ENCODE measurements around the gene NDUFB10. TPM values are rescaled to one million over a fixed set of nuclear protein-coding genes. Genes with fewer than 3 reads are reported as not detected.

The NDUFB10 gene
- total RNA-seq (2022; extraction: Qiagen RNA extraction; ENCODE audit: low read depth), result 246 to 312 TPM (median 253 TPM) in 5 replicates

GRCh38 chr16:1959269-1960039 lies at the start of gene NDUFB10:
NDUFB10 (plus strand) TSS chr16:1959538; CDS start chr16:1959625, 87 bp downstream.

GRCh38 chr16:1918351-1919326 lies 40.7 kb upstream of the NDUFB10 start, which contains the start of gene HS3ST6:
HS3ST6 (minus strand) TSS chr16:1918415; CDS start chr16:1918323, 92 bp downstream.

GRCh38 chr16:1942810-1943726 lies 16.3 kb upstream of the NDUFB10 start, which contains the start of gene MSRB1:
MSRB1 (minus strand) TSS chr16:1943199; CDS start chr16:1943156, 43 bp downstream.

GRCh38 chr16:1964506-1965395 lies 5.4 kb downstream of the NDUFB10 start, which contains the start of gene RPS2:
RPS2 (minus strand) TSS chr16:1964826; CDS start chr16:1964625, 201 bp downstream.

GRCh38 chr16:1966460-1966859 lies 7.1 kb downstream of the NDUFB10 start, which contains the start of gene RNF151:
RNF151 (plus strand) TSS chr16:1966856; CDS start chr16:1966882, 26 bp downstream.

GRCh38 chr16:1971796-1972489 lies 12.6 kb downstream of the NDUFB10 start, which contains the start of gene TBL3:
TBL3 (plus strand) TSS chr16:1972053; CDS start chr16:1972165, 112 bp downstream.

GRCh38 chr16:1981398-1981836 lies 22.1 kb downstream of the NDUFB10 start, which contains the start of gene NOXO1:
NOXO1 (minus strand) TSS chr16:1981469; CDS start chr16:1981179, 290 bp downstream.

GRCh38 chr16:1983544-1984346 lies 24.4 kb downstream of the NDUFB10 start, which contains the start of gene GFER:
GFER (plus strand) TSS chr16:1984193; CDS start chr16:1984219, 26 bp downstream.

GRCh38 chr16:1989209-1990100 lies 30.1 kb downstream of the NDUFB10 start, which contains the start of gene SYNGR3:
SYNGR3 (plus strand) TSS chr16:1989970; CDS start chr16:1990103, 133 bp downstream.

GRCh38 chr16:2009791-2010510 lies 50.6 kb downstream of the NDUFB10 start, which contains the start of gene ZNF598:
ZNF598 (minus strand) TSS chr16:2009821.

Other genes starting within 250 kb of the NDUFB10 start
- gene NME3, start 188.0 kb upstream of the NDUFB10 start, total RNA-seq (2022; extraction: Qiagen RNA extraction; ENCODE audit: low read depth), result 23.1 to 67.4 TPM (median 55.9 TPM) in 5 replicates
- 5.3 to 12.7 TPM (median 10.6 TPM) in 5 replicates for gene EME2, start 186.7 kb upstream of the NDUFB10 start, total RNA-seq (2022; extraction: Qiagen RNA extraction; ENCODE audit: low read depth)
- 152 to 266 TPM (median 257 TPM) in 5 replicates for gene MRPS34, start 186.4 kb upstream of the NDUFB10 start, total RNA-seq (2022; extraction: Qiagen RNA extraction; ENCODE audit: low read depth)
- gene SPSB3, start 177.0 kb upstream of the NDUFB10 start, total RNA-seq (2022; extraction: Qiagen RNA extraction; ENCODE audit: low read depth), result 10.3 to 29.0 TPM (median 24.1 TPM) in 5 replicates
- 41.7 to 91.8 TPM (median 78.7 TPM) in 5 replicates for gene NUBP2, start 176.6 kb upstream of the NDUFB10 start, total RNA-seq (2022; extraction: Qiagen RNA extraction; ENCODE audit: low read depth)
- gene IGFALS, start 165.8 kb upstream of the NDUFB10 start, total RNA-seq (2022; extraction: Qiagen RNA extraction; ENCODE audit: low read depth), result not detected in 5 replicates
- gene HAGH, start 132.7 kb upstream of the NDUFB10 start, total RNA-seq (2022; extraction: Qiagen RNA extraction; ENCODE audit: low read depth), result 47.2 to 80.4 TPM (median 68.8 TPM) in 5 replicates
- gene FAHD1, start 132.3 kb upstream of the NDUFB10 start, total RNA-seq (2022; extraction: Qiagen RNA extraction; ENCODE audit: low read depth), result 37.1 to 52.6 TPM (median 47.0 TPM) in 5 replicates
- gene MEIOB, start 87.4 kb upstream of the NDUFB10 start, total RNA-seq (2022; extraction: Qiagen RNA extraction; ENCODE audit: low read depth), result 1.5 to 2.0 TPM (median 1.5 TPM) in 5 replicates
- 1.9 to 3.8 TPM (median 2.9 TPM) in 5 replicates for gene HS3ST6, start 41.1 kb upstream of the NDUFB10 start, total RNA-seq (2022; extraction: Qiagen RNA extraction; ENCODE audit: low read depth)
- gene MSRB1, start 16.3 kb upstream of the NDUFB10 start, total RNA-seq (2022; extraction: Qiagen RNA extraction; ENCODE audit: low read depth), result 21.6 to 40.8 TPM (median 38.3 TPM) in 5 replicates
- gene RPL3L, start 4.8 kb upstream of the NDUFB10 start, total RNA-seq (2022; extraction: Qiagen RNA extraction; ENCODE audit: low read depth), result not detected in 5 replicates
- gene RPS2, start 5.3 kb downstream of the NDUFB10 start, total RNA-seq (2022; extraction: Qiagen RNA extraction; ENCODE audit: low read depth), result 2,814 to 5,362 TPM (median 5,215 TPM) in 5 replicates
- not detected in 5 replicates for gene RNF151, start 7.3 kb downstream of the NDUFB10 start, total RNA-seq (2022; extraction: Qiagen RNA extraction; ENCODE audit: low read depth)
- 22.3 to 41.6 TPM (median 37.2 TPM) in 5 replicates for gene TBL3, start 12.5 kb downstream of the NDUFB10 start, total RNA-seq (2022; extraction: Qiagen RNA extraction; ENCODE audit: low read depth)
- gene NOXO1, start 21.9 kb downstream of the NDUFB10 start, total RNA-seq (2022; extraction: Qiagen RNA extraction; ENCODE audit: low read depth), result 0.24 to 0.63 TPM (median 0.34 TPM) in 4 of 5 replicates, not detected in the other
- gene GFER, start 24.7 kb downstream of the NDUFB10 start, total RNA-seq (2022; extraction: Qiagen RNA extraction; ENCODE audit: low read depth), result 29.3 to 47.4 TPM (median 42.7 TPM) in 5 replicates
- gene SYNGR3, start 30.4 kb downstream of the NDUFB10 start, total RNA-seq (2022; extraction: Qiagen RNA extraction; ENCODE audit: low read depth), result 4.4 to 8.7 TPM (median 8.3 TPM) in 5 replicates
- 34.2 to 63.9 TPM (median 59.5 TPM) in 5 replicates for gene ZNF598, start 50.3 kb downstream of the NDUFB10 start, total RNA-seq (2022; extraction: Qiagen RNA extraction; ENCODE audit: low read depth)
- gene NPW, start 60.2 kb downstream of the NDUFB10 start, total RNA-seq (2022; extraction: Qiagen RNA extraction; ENCODE audit: low read depth), result 0.65 to 1.6 TPM (median 1.1 TPM) in 4 of 5 replicates, not detected in the other
- 32.5 to 64.5 TPM (median 58.3 TPM) in 5 replicates for gene NHERF2, start 67.4 kb downstream of the NDUFB10 start, total RNA-seq (2022; extraction: Qiagen RNA extraction; ENCODE audit: low read depth)
- gene NTHL1, start 88.3 kb downstream of the NDUFB10 start, total RNA-seq (2022; extraction: Qiagen RNA extraction; ENCODE audit: low read depth), result 30.3 to 50.9 TPM (median 43.8 TPM) in 5 replicates
- gene TSC2, start 88.4 kb downstream of the NDUFB10 start, total RNA-seq (2022; extraction: Qiagen RNA extraction; ENCODE audit: low read depth), result 27.2 to 50.2 TPM (median 37.1 TPM) in 5 replicates
- 27.4 to 65.1 TPM (median 52.5 TPM) in 5 replicates for gene PKD1, start 176.4 kb downstream of the NDUFB10 start, total RNA-seq (2022; extraction: Qiagen RNA extraction; ENCODE audit: low read depth)
- gene RAB26, start 189.1 kb downstream of the NDUFB10 start, total RNA-seq (2022; extraction: Qiagen RNA extraction; ENCODE audit: low read depth), result 3.0 to 4.2 TPM (median 3.6 TPM) in 5 replicates
- gene TRAF7, start 196.2 kb downstream of the NDUFB10 start, total RNA-seq (2022; extraction: Qiagen RNA extraction; ENCODE audit: low read depth), result 26.8 to 66.2 TPM (median 54.0 TPM) in 5 replicates
- 0.29 to 1.5 TPM (median 0.56 TPM) in 5 replicates for gene CASKIN1, start 237.1 kb downstream of the NDUFB10 start, total RNA-seq (2022; extraction: Qiagen RNA extraction; ENCODE audit: low read depth)
- gene MLST8, start 245.9 kb downstream of the NDUFB10 start, total RNA-seq (2022; extraction: Qiagen RNA extraction; ENCODE audit: low read depth), result 33.6 to 52.3 TPM (median 51.7 TPM) in 5 replicates

All from A549 treated with ZK216348 at 1 μM for 4 hours (cell line).